ENCODE results near the gene KDM4D. TPM values are rescaled to one million over a fixed set of nuclear protein-coding genes. Genes with fewer than 3 reads are reported as not detected.
"Not testable (repeated sequence)": the region's sequence is repeated elsewhere in the genome, so short reads cannot be mapped to it uniquely, and the experiment has no call there.

The KDM4D gene
- total and polyA plus RNA-seq, 4 donors: 0.30 to 0.94 (median 0.76) TPM

DNA sequence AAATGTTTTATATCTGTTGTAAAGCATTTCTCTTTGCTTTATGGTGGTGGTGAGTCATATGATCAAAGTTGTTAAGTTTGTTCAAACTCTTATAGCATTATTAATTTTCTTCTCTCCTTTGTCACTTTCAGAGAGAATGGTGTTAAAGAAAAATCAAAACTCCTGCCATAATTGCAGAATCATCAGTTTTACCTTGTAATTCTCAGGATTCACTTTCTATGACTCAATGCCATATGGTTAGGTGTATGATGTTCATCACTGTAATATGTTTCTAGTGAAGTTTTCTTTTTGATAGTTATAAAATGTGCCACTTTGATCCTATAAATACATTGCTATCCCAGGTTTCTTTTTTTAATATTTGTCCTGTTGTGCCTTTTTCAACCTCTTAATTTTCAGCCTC is 37.9 kb downstream of the KDM4D start:
- no peak overlapping the region for H3K9ac ChIP-seq (ENCODE audit: insufficient read depth in 1 of 2, low read length in 2 of 2)
- no peak overlapping the region for H3K27ac ChIP-seq (ENCODE audit: low read depth in 1 of 2, low read length in 1 of 2)
- ATAC-seq (ENCODE audit: insufficient read depth, low FRiP score) (no peak), DNase-seq (no peak)
- H3K4me3 ChIP-seq: no peak overlapping the region
- TF ChIP-seq, protein P1, sequence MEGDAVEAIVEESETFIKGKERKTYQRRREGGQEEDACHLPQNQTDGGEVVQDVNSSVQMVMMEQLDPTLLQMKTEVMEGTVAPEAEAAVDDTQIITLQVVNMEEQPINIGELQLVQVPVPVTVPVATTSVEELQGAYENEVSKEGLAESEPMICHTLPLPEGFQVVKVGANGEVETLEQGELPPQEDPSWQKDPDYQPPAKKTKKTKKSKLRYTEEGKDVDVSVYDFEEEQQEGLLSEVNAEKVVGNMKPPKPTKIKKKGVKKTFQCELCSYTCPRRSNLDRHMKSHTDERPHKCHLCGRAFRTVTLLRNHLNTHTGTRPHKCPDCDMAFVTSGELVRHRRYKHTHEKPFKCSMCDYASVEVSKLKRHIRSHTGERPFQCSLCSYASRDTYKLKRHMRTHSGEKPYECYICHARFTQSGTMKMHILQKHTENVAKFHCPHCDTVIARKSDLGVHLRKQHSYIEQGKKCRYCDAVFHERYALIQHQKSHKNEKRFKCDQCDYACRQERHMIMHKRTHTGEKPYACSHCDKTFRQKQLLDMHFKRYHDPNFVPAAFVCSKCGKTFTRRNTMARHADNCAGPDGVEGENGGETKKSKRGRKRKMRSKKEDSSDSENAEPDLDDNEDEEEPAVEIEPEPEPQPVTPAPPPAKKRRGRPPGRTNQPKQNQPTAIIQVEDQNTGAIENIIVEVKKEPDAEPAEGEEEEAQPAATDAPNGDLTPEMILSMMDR (IDR thresholded peaks at IDR 0.05; ENCODE audit: control extremely low read depth, extremely low read depth): no peak
- H3K36me3 ChIP-seq (ENCODE audit: control insufficient read depth in 4 of 4, insufficient read depth in 4 of 4, low read length in 4 of 4): no peaks in the 10 kb centered on the region
- no peaks in the 10 kb centered on the region for H3K9me3 ChIP-seq (ENCODE audit: control insufficient read depth in 4 of 4, insufficient read depth in 3 of 4, low read length in 3 of 4)
- H3K27me3 ChIP-seq (ENCODE audit: control insufficient read depth in 3 of 3, insufficient read depth in 3 of 3, low read length in 2 of 3): peaks cover 0 to 5% (median 0%) of the 10 kb centered on the region in 3 donors
- H3K4me1 ChIP-seq (ENCODE audit: control insufficient read depth in 5 of 5, insufficient read depth in 5 of 5, low read length in 5 of 5): no peaks in the 10 kb centered on the region

DNA sequence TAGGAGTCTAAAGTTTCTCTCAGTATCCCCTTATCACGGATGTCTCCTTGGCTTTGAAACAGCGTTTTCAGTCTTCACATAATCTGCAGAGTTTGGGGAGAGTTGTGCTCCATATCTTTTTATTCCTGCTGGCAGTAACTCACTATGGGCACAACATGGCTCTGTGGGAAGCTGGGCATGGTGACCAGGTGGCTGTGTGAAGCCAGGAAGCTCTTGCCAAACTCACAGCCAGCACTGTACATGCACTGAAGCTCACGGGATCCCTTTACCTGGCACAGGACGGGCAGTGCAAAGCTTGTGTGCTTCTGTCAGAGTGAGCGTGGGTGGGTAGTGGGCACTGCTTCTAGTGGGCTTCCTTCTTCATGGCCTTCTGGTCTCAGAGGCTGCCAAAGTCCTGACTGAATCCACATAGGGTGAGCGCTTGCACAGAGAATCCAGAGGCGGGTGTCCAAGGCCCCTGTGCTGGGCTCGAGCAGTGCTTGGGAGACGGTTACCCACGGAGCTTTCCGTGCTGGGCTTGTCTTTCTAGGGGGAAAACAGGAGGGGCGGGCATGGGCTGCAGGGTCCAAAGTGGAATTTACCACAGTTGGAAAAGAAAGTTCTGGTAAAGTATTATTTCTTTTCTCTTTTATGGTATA is 40.8 kb downstream of the KDM4D start:
- H3K9me3 ChIP-seq (ENCODE audit: control insufficient read depth in 4 of 4, insufficient read depth in 3 of 4, low read length in 3 of 4): no peaks in the 10 kb centered on the region
- H3K27me3 ChIP-seq (ENCODE audit: control insufficient read depth in 3 of 3, insufficient read depth in 3 of 3, low read length in 2 of 3): peaks cover 0 to 5% (median 0%) of the 10 kb centered on the region in 3 donors
- TF ChIP-seq, protein P1 (IDR thresholded peaks at IDR 0.05; ENCODE audit: control extremely low read depth, extremely low read depth): no peak
- H3K27ac ChIP-seq (ENCODE audit: low read depth in 1 of 2, low read length in 1 of 2): no peak overlapping the region
- ATAC-seq (ENCODE audit: insufficient read depth, low FRiP score) (no peak), DNase-seq (no peak)
- H3K4me3 ChIP-seq: no peak overlapping the region
- no peaks in the 10 kb centered on the region for H3K4me1 ChIP-seq (ENCODE audit: control insufficient read depth in 5 of 5, insufficient read depth in 5 of 5, low read length in 5 of 5)
- no peak overlapping the region for H3K9ac ChIP-seq (ENCODE audit: insufficient read depth in 1 of 2, low read length in 2 of 2)
- H3K36me3 ChIP-seq (ENCODE audit: control insufficient read depth in 4 of 4, insufficient read depth in 4 of 4, low read length in 4 of 4): no peaks in the 10 kb centered on the region
- WGBS, 2 donors: 93 to 98% methylated on average over 12 of the region's 12 CpGs

DNA sequence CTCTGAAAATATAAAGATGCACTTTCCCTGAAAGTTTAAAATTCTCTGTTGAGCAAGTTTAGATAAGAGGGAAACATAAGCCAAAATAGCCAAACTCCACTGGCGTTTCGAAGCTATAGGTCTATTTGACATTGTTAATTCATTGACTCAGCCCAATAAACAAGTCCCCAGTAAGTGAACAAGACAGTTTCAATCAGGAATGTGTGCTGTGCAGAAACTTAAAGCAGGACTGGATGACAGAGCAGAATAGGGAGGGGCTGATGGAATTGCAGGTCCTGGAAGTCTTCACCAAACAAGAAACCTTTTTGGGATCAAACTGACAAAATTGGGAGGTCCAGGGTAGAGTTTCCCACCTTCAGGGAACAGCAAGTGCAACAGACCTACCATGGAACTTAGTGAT is 42.6 kb downstream of the KDM4D start:
- TF ChIP-seq, protein P1 (IDR thresholded peaks at IDR 0.05; ENCODE audit: control extremely low read depth, extremely low read depth): no peak
- no peaks in the 10 kb centered on the region for H3K4me1 ChIP-seq (ENCODE audit: control insufficient read depth in 5 of 5, insufficient read depth in 5 of 5, low read length in 5 of 5)
- H3K9me3 ChIP-seq (ENCODE audit: control insufficient read depth in 4 of 4, insufficient read depth in 3 of 4, low read length in 3 of 4): no peaks in the 10 kb centered on the region
- H3K4me3 ChIP-seq: no peak overlapping the region
- DNase-seq (no peak), ATAC-seq (ENCODE audit: insufficient read depth, low FRiP score) (no peak)
- WGBS, 2 donors: 72 to 88% methylated on average over 2 of the region's 2 CpGs
- H3K9ac ChIP-seq (ENCODE audit: insufficient read depth in 1 of 2, low read length in 2 of 2): no peak overlapping the region
- peaks cover 0 to 5% (median 0%) of the 10 kb centered on the region in 3 donors for H3K27me3 ChIP-seq (ENCODE audit: control insufficient read depth in 3 of 3, insufficient read depth in 3 of 3, low read length in 2 of 3)
- no peak overlapping the region for H3K27ac ChIP-seq (ENCODE audit: low read depth in 1 of 2, low read length in 1 of 2)
- no peaks in the 10 kb centered on the region for H3K36me3 ChIP-seq (ENCODE audit: control insufficient read depth in 4 of 4, insufficient read depth in 4 of 4, low read length in 4 of 4)

DNA sequence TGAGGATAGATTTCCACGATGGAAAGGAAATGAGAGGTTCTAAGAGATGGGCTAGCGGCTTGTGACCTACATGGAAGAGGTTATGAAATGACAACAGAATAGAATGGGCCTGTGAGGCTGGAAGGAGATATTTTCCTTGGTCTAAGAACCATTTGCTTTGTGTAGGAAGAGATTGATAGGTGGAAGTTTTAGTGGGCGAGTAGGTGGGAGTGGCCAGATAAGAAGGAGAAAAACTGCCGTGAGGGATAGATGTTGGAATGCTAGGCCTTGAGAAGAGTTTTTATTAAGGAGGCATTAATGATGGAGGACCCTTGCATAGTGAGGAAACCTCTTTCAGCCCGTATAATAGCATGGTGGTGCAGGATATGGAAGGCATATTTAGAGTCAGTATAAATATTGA is 48.0 kb downstream of the KDM4D start:
- 82 to 89% methylated on average over 5 of the region's 5 CpGs for WGBS, 2 donors
- H3K4me3 ChIP-seq; DNase-seq; H3K9me3 ChIP-seq (ENCODE audit: control insufficient read depth in 4 of 4, insufficient read depth in 3 of 4, low read length in 3 of 4); H3K9ac ChIP-seq (ENCODE audit: insufficient read depth in 1 of 2, low read length in 2 of 2); H3K4me1 ChIP-seq (ENCODE audit: control insufficient read depth in 5 of 5, insufficient read depth in 5 of 5, low read length in 5 of 5); H3K27ac ChIP-seq (ENCODE audit: low read depth in 1 of 2, low read length in 1 of 2); ATAC-seq (ENCODE audit: insufficient read depth, low FRiP score); H3K36me3 ChIP-seq (ENCODE audit: control insufficient read depth in 4 of 4, insufficient read depth in 4 of 4, low read length in 4 of 4); H3K27me3 ChIP-seq (ENCODE audit: control insufficient read depth in 3 of 3, insufficient read depth in 3 of 3, low read length in 2 of 3): not testable (repeated sequence)
